ENCODE measurements around the gene RNF126. TPM values are rescaled to one million over a fixed set of nuclear protein-coding genes. Genes with fewer than 3 reads are reported as not detected.

RNF126 gene
- polyA plus RNA-seq, 1 donor: 21.5 TPM

DNA sequence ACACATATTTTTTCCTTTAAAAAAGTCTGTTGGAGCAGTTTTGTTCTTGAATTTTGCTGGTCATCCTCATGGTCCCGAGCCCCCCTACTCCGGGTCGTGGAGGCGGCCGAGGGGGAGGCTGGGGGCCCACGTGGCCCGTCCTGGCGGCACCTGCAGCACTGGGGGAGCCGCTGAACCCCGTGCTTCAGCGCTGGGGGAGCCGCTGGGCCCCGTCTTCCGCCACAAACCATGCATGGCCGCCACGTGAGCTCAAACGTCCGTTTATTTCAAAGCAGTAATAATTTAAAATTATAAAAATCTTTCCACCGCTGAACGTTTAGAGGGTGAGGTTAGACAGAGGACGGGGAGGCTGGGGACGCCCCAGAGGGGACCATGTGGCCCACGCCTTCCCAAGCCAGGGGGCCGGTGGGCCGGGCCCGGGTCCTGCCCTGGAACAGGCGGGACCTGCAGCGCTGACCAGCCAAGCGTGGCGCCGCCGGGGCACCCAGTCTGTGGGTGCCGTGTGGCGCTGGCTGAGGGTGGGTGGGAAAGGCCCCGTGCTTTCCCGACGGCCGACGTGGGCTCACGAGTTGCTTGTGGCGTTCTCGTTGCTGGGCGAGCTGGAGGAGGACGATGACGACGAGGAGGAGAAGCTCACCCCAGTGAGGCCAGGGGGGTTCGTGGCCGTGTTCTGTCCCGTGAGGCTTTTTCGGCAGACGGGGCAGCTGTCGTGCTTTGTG is 15.3 kb downstream of the RNF126 start:
- no peak for DNase-seq

DNA sequence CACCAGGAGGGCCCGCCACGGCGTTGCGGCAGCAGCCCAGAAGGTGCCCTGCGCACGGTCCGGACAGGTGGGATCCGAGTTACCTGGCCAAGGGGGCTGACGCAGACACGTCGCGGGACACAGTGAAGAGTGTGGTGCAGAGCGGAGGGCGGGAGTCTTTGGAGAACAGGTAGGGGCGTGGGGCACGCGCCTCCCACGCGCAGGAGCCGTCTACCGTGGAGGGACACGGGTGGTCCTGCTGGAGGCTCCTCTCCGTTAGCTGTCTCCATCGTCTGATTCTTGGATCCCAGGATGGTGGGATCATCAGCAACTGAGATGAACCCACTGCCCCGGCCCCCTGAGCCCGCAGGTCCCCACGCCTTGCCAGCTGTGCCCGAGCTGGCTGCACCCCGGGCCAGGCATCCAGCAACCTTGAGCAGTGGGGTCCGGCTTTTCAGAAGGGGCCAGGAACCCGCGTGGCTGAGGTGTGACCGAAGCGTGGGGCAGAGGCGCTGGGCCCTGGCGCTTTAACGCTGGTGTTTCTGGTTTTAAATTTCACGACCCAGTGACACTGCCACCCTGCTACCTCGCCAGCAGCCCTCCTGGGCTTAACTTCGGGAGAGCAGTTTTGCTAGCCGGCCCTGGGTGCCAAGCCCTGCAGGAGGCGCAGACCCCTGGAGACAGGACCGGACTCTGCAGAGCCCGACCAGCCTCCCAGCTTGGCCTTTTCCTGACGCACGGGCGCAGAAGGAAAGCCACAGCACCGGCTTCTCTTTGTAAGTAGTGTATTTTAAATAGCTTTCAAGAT is 16.0 kb downstream of the RNF126 start:
- DNase-seq: no peak

GRCh38 chr19:645912-646778 is 16.9 kb downstream of the RNF126 start:
- no peak for DNase-seq

DNA sequence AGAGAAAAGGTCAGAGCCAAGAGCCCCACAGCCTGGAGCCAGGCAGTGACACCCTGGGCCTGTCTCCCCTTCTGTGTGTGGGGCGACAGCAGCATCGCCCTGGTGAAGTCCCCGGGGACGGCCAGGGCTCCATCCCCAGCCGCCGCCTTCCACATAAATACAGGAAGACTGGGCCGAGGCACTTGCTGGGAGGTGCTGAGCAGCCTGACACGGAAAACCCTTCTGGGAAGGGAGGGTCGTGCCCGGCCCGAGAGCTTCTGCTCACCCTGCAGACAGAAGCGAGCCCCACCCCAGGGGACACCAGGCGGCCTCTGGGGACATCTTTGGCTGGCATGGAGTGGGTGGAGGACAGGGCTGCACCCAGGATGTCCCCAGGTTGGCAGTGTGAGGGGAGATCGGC is 18.2 kb downstream of the RNF126 start:
- DNase-seq: no peak

DNA sequence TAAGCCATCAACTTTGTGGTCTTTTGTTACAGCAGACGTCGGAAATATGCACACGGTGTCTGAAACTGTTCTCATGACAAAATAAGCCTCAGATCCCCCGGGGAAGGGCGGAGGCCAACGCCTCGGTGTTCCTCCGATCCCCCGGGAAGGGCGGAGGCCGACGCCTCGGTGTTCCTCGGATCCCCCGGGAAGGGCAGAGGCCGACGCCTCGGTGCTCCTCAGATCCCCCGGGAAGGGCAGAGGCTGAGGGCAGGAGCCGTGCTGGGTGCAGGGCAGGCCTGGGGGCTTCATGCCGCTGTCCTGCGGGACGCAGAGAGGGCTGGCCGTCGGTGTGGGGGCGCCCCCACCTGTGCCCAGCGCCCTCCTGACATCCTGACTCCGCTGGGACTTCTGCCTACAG is 18.7 kb downstream of the RNF126 start:
- no peak for DNase-seq

DNA sequence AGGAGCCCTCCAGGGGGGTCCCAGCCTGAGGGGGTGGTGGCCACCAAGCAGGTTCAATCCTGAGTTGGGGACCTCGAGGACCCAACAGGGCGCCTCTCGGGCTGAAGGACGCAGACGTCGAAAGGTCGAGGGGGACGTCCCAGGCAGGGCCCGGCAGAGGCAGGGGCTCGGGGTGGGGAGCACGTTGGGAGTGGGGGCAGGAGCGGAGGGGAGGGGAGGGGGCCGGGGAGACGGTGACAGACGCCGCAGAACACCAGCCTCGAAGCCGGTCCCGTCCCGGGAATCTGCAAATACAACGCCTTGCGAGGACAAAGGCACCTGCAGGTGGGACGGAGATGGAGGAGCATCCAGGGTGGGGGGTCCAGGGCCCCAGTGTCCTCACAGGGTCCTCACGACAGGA is 19.3 kb downstream of the RNF126 start:
- DNase-seq: no peak

- DNase-seq: no peak
These were observed 20.0 kb downstream of the RNF126 start for GRCh38 chr19:642767-643727.

- no peak for DNase-seq
These were observed 21.3 kb downstream of the RNF126 start for GRCh38 chr19:641702-642101.

DNA sequence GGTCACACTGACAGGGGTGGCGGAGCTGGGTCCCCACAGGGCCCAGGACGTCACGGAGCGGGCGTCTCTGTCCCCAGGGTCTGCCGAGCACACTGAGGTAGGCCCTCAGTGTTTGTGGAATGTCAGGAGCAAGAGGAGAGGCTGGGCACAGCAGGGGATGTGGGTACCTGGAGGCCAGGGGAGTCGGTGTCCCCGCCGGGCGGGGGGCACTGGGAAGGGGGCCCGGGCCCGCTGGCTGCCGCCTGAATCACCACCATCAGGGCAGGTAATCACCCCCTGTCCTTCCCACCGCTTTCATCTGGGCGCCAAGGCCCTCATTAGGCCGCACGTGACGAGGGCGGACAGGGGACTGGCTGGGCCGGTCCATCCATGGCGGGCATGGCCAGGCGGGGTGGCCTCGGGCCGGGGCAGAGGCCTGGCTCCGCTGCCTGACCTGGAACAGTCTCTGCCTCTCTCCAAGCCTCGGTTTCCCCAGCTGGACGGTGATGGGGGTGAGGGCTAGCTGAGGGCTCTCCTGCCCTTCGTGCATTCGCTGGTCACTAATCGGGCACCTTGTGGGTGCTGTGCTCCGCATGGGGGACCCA is 22.3 kb downstream of the RNF126 start:
- no peak for DNase-seq

GRCh38 chr19:640161-640558 is 22.9 kb downstream of the RNF126 start:
- no peak for DNase-seq

GRCh38 chr19:639253-640160 is 23.5 kb downstream of the RNF126 start, which contains the start of gene FGF22:
FGF22 (plus strand) TSS chr19:639879; CDS start chr19:639926, 47 bp downstream.
- peak; percentile 87 for DNase-seq

DNA sequence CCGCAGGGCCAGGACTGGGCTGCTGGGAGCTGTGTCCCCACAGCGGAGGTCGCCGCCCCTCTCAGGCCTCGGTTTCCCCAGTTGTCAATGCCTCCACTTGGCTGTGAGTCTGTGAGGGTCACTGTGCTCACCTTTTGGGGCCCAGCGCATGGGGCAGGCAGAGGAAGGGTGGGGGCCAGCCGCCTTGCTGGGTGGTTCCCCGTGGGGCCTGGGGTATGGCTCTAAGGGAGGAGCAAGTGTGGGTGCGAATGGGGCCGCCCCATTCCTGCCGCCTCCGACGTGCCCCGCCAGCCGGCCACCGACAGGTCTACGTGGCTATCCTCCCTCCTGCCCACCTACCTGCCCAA is 24.1 kb downstream of the RNF126 start:
- no peak for DNase-seq

GRCh38 chr19:634975-635652 is 27.9 kb downstream of the RNF126 start:
- DNase-seq: no peak

DNA sequence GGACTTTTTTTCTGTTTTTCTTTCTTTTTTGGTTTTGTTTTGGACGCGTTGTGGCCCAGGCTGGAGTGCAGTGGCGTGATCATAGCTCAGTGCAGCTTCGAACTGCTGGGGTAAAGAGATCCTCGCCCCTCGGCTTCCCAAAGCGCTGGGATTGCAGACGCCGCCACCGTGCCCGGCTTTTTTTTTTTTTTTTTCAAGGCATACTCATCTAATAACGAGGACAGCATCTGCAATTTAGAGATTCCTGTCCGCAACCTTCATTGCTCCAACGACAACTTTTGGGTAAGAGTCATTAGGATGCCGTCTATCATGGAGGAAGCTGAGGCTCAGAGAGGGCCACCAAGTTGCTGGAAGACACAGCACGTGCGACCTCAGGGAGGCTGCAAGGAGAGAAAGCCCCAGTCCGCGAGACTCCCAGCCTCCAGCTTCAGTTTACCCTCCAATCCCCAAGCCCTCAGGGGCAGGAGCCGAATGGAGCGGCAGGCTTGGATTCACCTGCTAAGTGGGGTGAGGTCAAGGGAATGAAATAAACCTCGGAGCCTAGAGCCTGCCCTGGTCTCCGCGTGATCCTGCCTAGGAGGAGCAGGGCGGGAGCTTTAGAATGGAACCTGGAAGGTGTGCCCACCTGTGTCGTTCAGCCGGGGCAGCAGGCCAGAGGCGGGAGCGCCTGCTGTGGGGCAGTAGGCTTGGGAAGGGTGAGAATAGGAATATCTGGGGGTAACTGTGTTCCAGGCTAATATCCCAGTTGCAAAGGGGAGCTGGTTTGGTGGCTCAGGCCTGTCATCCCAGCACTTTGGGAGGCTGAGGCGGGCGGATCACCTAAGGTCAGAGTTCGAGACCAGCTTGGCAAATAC is 29.0 kb downstream of the RNF126 start:
- no peak for DNase-seq

GRCh38 chr19:633068-633785 is 29.8 kb downstream of the RNF126 start, which contains the start of gene POLRMT:
POLRMT (minus strand) TSS chr19:633537; CDS start chr19:633512, 25 bp downstream.
- DNase-seq: peak; percentile 97

- DNase-seq: no peak
These were observed 30.4 kb downstream of the RNF126 start for GRCh38 chr19:632579-633067.

GRCh38 chr19:629961-630714 is 32.9 kb downstream of the RNF126 start:
- no peak for DNase-seq
